Activated CD4-positive, alpha-beta T cell treated with anti-CD3 and anti-CD28 coated beads, Interleukin-2, amount 10 ng/mL, durations not matched to agents 7 days and 5 days (primary cell): ENCODE measurements around the gene NOB1. TPM values are rescaled to one million over a fixed set of nuclear protein-coding genes. Genes with fewer than 3 reads are reported as not detected.
A peak's percentile ranks its signal among the peaks of the same experiment; 100 is the strongest.

Experiments used
- CTCF ChIA-PET: fragments of 350-600 bp; sonication (Branson Sonifier 250); formaldehyde crosslinking; loops from one replicate; lab custom pipeline; 2021; ENCODE audit warnings: antibody characterized with exemption; lab: Charles Lee
- POLR2A ChIA-PET: fragments of 350-600 bp; sonication (Branson Sonifier 250); formaldehyde crosslinking; loops from one replicate; lab custom pipeline; 2021; ENCODE audit warnings: antibody characterized with exemption; lab: Charles Lee
- DNase-seq: peaks from one replicate; pipeline ENCODE4 v3.0.0-alpha.2; 2020
- H3K27ac Mint-ChIP-seq: one replicate; pipeline ENCODE4 v1.8.0; 2021; ENCODE audit warnings: mild to moderate bottlenecking, moderate library complexity, mixed read lengths
- H3K27me3 Mint-ChIP-seq: one replicate; pipeline ENCODE4 v1.8.0; 2021; ENCODE audit warnings: mixed read lengths
- H3K36me3 Mint-ChIP-seq: one replicate; pipeline ENCODE4 v1.8.0; 2021; ENCODE audit warnings: low read depth, mixed read lengths
- H3K4me1 Mint-ChIP-seq: one replicate; pipeline ENCODE4 v1.8.0; 2021; ENCODE audit warnings: mixed read lengths
- H3K4me3 Mint-ChIP-seq: one replicate; pipeline ENCODE4 v1.8.0; 2021; ENCODE audit warnings: mild to moderate bottlenecking, moderate library complexity, mixed read lengths
- H3K9me3 Mint-ChIP-seq: one replicate; pipeline ENCODE4 v1.8.0; 2021; ENCODE audit warnings: mixed read lengths
- total RNA-seq, 2 experiments: library from RNA; stranded (reverse); gene quantifications; one replicate each; pipeline ENCODE4 v1.2.3, GENCODE V29; 2021

NOB1 gene
- total RNA-seq, 2 experiments from 2014 or later, result 60.5 to 62.5 TPM

- no peak for DNase-seq
- Mint-ChIP-seq H3K4me1 (peaks cover 50% of the 10 kb centered on the region), H3K36me3 (no peaks in the 10 kb centered on the region), H3K4me3 (peak overlapping the region; percentile 92), H3K27me3 (no peaks in the 10 kb centered on the region), H3K9me3 (no peaks in the 10 kb centered on the region), H3K27ac (peak overlapping the region; percentile 97)
- POLR2A ChIA-PET, result interaction anchor here (0.9 kb wide), 1 partner anchor 27 kb away, joined by 5 read pairs; the partner anchor contains the start of gene NOB1
- CTCF ChIA-PET, result interaction anchor here (0.6 to 7.9 kb wide), 7 partner anchors 8 to 1065 kb away, joined by 3 to 50 read pairs (median 3); partner anchors contain the start of gene NOB1
These were observed 26.8 kb downstream of the NOB1 start for GRCh38 chr16:69727916-69728270.

GRCh38 chr16:69726313-69727060 lies 28.2 kb downstream of the NOB1 start, which contains the start of gene NQO1:
NQO1 (minus strand) TSS chr16:69726560; CDS start chr16:69726439, 121 bp downstream.
- H3K27me3 Mint-ChIP-seq, result no peaks in the 10 kb centered on the region
- no peaks in the 10 kb centered on the region for H3K9me3 Mint-ChIP-seq
- CTCF ChIA-PET, result interaction anchor here (0.6 to 7.9 kb wide), 9 partner anchors 9 to 558 kb away, joined by 3 to 50 read pairs (median 7); partner anchors contain the start of gene NOB1
- DNase-seq, result peak; percentile 95
- peak within 1 kb of the TSS; percentile 97 for H3K27ac Mint-ChIP-seq
- peak within 1 kb of the TSS; percentile 92 for H3K4me3 Mint-ChIP-seq
- POLR2A ChIA-PET, result interaction anchor here (0.8 kb wide), 1 partner anchor 28 kb away, joined by 5 read pairs; the partner anchor contains the start of gene NOB1
- no peaks in the 10 kb centered on the region for H3K36me3 Mint-ChIP-seq
- H3K4me1 Mint-ChIP-seq, result peaks cover 57% of the 10 kb centered on the region

GRCh38 chr16:69725480-69726312 lies 29.0 kb downstream of the NOB1 start:
- Mint-ChIP-seq H3K27ac (peak overlapping the region; percentile 97), H3K4me1 (peaks cover 57% of the 10 kb centered on the region), H3K4me3 (peak overlapping the region; percentile 92), H3K27me3 (no peaks in the 10 kb centered on the region), H3K36me3 (no peaks in the 10 kb centered on the region), H3K9me3 (no peaks in the 10 kb centered on the region)
- ChIA-PET POLR2A (interaction anchor here (0.8 kb wide), 1 partner anchor 29 kb away, joined by 5 read pairs; the partner anchor contains the start of gene NOB1), CTCF (interaction anchor here (0.6 to 7.9 kb wide), 8 partner anchors 9 to 557 kb away, joined by 3 to 50 read pairs (median 8); partner anchors contain the start of gene NOB1)
- no peak for DNase-seq

- H3K36me3 Mint-ChIP-seq, result no peaks in the 10 kb centered on the region
- no peaks in the 10 kb centered on the region for H3K9me3 Mint-ChIP-seq
- ChIA-PET POLR2A (no interaction called here), CTCF (interaction anchor here (0.6 to 7.9 kb wide), 6 partner anchors 10 to 635 kb away, joined by 3 to 50 read pairs (median 6); partner anchors contain the start of gene NOB1)
- H3K4me1 Mint-ChIP-seq, result peaks cover 57% of the 10 kb centered on the region
- no peak for DNase-seq
- peak overlapping the region; percentile 92 for H3K4me3 Mint-ChIP-seq
- peak overlapping the region; percentile 97 for H3K27ac Mint-ChIP-seq
- H3K27me3 Mint-ChIP-seq, result no peaks in the 10 kb centered on the region
These were observed 29.7 kb downstream of the NOB1 start for GRCh38 chr16:69724981-69725479.

- H3K36me3 Mint-ChIP-seq, result no peaks in the 10 kb centered on the region
- no peaks in the 10 kb centered on the region for H3K27me3 Mint-ChIP-seq
- H3K4me3 Mint-ChIP-seq, result no peak overlapping the region
- POLR2A ChIA-PET, result no interaction called here
- H3K27ac Mint-ChIP-seq, result peak overlapping the region; percentile 74
- H3K9me3 Mint-ChIP-seq, result no peaks in the 10 kb centered on the region
- peaks cover 57% of the 10 kb centered on the region for H3K4me1 Mint-ChIP-seq
- CTCF ChIA-PET, result interaction anchor here (0.5 to 7.9 kb wide), 5 partner anchors 11 to 635 kb away, joined by 3 to 50 read pairs (median 3); partner anchors contain the start of gene NOB1
- DNase-seq, result no peak
These were observed 30.3 kb downstream of the NOB1 start for GRCh38 chr16:69724414-69724873.

GRCh38 chr16:69721441-69721957 lies 33.2 kb downstream of the NOB1 start:
- no peaks in the 10 kb centered on the region for H3K9me3 Mint-ChIP-seq
- DNase-seq, result no peak
- CTCF ChIA-PET, result interaction anchor here (0.7 to 1.7 kb wide), 2 partner anchors 33 to 100 kb away, joined by 4 read pairs; partner anchors contain the start of gene NOB1
- H3K27ac Mint-ChIP-seq, result no peak overlapping the region
- H3K27me3 Mint-ChIP-seq, result no peaks in the 10 kb centered on the region
- no peak overlapping the region for H3K4me3 Mint-ChIP-seq
- H3K4me1 Mint-ChIP-seq, result peaks cover 35% of the 10 kb centered on the region
- H3K36me3 Mint-ChIP-seq, result peaks cover 5% of the 10 kb centered on the region
- POLR2A ChIA-PET, result no interaction called here

GRCh38 chr16:69720822-69721430 lies 33.8 kb downstream of the NOB1 start:
- H3K36me3 Mint-ChIP-seq, result peaks cover 5% of the 10 kb centered on the region
- CTCF ChIA-PET, result interaction anchor here (1.7 kb wide), 1 partner anchor 34 kb away, joined by 4 read pairs; the partner anchor contains the start of gene NOB1

GRCh38 chr16:69718111-69718764 lies 36.5 kb downstream of the NOB1 start:
- Mint-ChIP-seq H3K27ac (no peak overlapping the region), H3K27me3 (no peaks in the 10 kb centered on the region), H3K4me3 (no peak overlapping the region), H3K9me3 (no peaks in the 10 kb centered on the region), H3K4me1 (peaks cover 10% of the 10 kb centered on the region), H3K36me3 (peaks cover 8% of the 10 kb centered on the region)
- CTCF ChIA-PET, result interaction anchor here (0.9 to 1.7 kb wide), 3 partner anchors 30 to 44 kb away, joined by 3 to 10 read pairs (median 3); partner anchors contain the start of genes NOB1 and WWP2
- POLR2A ChIA-PET, result no interaction called here
- DNase-seq, result no peak

More at GRCh38 chr16:69720822-69721430, 33.8 kb downstream of the NOB1 start:
- H3K4me3 Mint-ChIP-seq, result no peak overlapping the region
- DNase-seq, result no peak
- POLR2A ChIA-PET, result no interaction called here
- no peaks in the 10 kb centered on the region for H3K9me3 Mint-ChIP-seq
- no peak overlapping the region for H3K27ac Mint-ChIP-seq
- no peaks in the 10 kb centered on the region for H3K27me3 Mint-ChIP-seq
- peaks cover 29% of the 10 kb centered on the region for H3K4me1 Mint-ChIP-seq

- Mint-ChIP-seq H3K9me3 (no peaks in the 10 kb centered on the region), H3K4me3 (no peak overlapping the region), H3K27ac (no peak overlapping the region), H3K27me3 (no peaks in the 10 kb centered on the region), H3K36me3 (peaks cover 8% of the 10 kb centered on the region), H3K4me1 (peaks cover 2% of the 10 kb centered on the region)
- ChIA-PET POLR2A (no interaction called here), CTCF (interaction anchor here (0.9 to 2.4 kb wide), 3 partner anchors 9 to 37 kb away, joined by 3 to 10 read pairs (median 7); partner anchors contain the start of genes NOB1 and NQO1)
- no peak for DNase-seq
These were observed 37.7 kb downstream of the NOB1 start for GRCh38 chr16:69717066-69717465.

- Mint-ChIP-seq H3K27me3 (no peaks in the 10 kb centered on the region), H3K27ac (no peak overlapping the region), H3K9me3 (no peaks in the 10 kb centered on the region), H3K36me3 (peaks cover 12% of the 10 kb centered on the region), H3K4me3 (no peak overlapping the region), H3K4me1 (peaks cover 3% of the 10 kb centered on the region)
- POLR2A ChIA-PET, result no interaction called here
- peak; percentile 2 for DNase-seq
- CTCF ChIA-PET, result interaction anchor here (0.7 to 1.0 kb wide), 2 partner anchors 41 to 65 kb away, joined by 3 to 7 read pairs; partner anchors contain the start of gene NOB1
These were observed 41.7 kb downstream of the NOB1 start for GRCh38 chr16:69712914-69713581.
